ENCODE measurements around the gene FAM168B. TPM values are rescaled to one million over a fixed set of nuclear protein-coding genes. Genes with fewer than 3 reads are reported as not detected.

The FAM168B gene
- total RNA-seq, 1 experiment from 2014 or later, result 81.4 TPM

- Histone ChIP-seq H2BK5ac (ENCODE audit: insufficient read length, low read length) (no peak overlapping the region), H2AFZ (ENCODE audit: low read length) (no peak overlapping the region), H2BK12ac (ENCODE audit: insufficient read length, low read depth, low read length) (no peak overlapping the region), H3K56ac (ENCODE audit: insufficient read length, low read depth, low read length) (no peak overlapping the region), H3T11ph (ENCODE audit: low read length) (no peak overlapping the region), H3K79me1 (ENCODE audit: insufficient read depth, low read depth, low read length, poor library complexity, severe bottlenecking) (no peaks in the 10 kb centered on the region), H4K20me1 (ENCODE audit: control insufficient read depth, insufficient read depth, insufficient read length) (no peaks in the 10 kb centered on the region), H3K4me2 (ENCODE audit: insufficient read depth, insufficient read length, low read length) (no peak overlapping the region), H3K79me2 (ENCODE audit: insufficient read depth, low read length) (no peaks in the 10 kb centered on the region), H3K18ac (ENCODE audit: insufficient read length, low read depth, low read length) (no peak overlapping the region), H4K91ac (ENCODE audit: insufficient read length, low read depth, low read length) (no peak overlapping the region), H3K9me3 (ENCODE audit: control insufficient read depth, low read depth, low read length) (no peaks in the 10 kb centered on the region), H3K27ac (ENCODE audit: insufficient read length, low read depth, low read length) (no peak overlapping the region), H2AK5ac (ENCODE audit: insufficient read length, low read length) (no peak overlapping the region), H3K23ac (ENCODE audit: insufficient read length, low read depth, low read length) (no peak overlapping the region), H4K5ac (ENCODE audit: insufficient read length, low read depth, low read length) (no peak overlapping the region), H3K23me2 (ENCODE audit: insufficient read length, low read depth, low read length, poor library complexity, severe bottlenecking) (no peaks in the 10 kb centered on the region), H3K9ac (ENCODE audit: extremely low read depth, insufficient read length, low read length) (no peak overlapping the region), H3K4ac (ENCODE audit: low read depth, low read length) (no peak overlapping the region), H4K8ac (replicated peaks; ENCODE audit: insufficient read length, low read depth, low read length) (no peak overlapping the region), H3K27me3 (ENCODE audit: insufficient read depth, low read length) (no peaks in the 10 kb centered on the region), H3K14ac (ENCODE audit: insufficient read depth, low read length) (no peak overlapping the region), H2BK120ac (ENCODE audit: low read depth, low read length, poor library complexity, severe bottlenecking) (no peak overlapping the region), H2BK20ac (ENCODE audit: low read depth, low read length, poor library complexity, severe bottlenecking) (no peak overlapping the region), H3K4me1 (ENCODE audit: insufficient read depth, low read length) (no peaks in the 10 kb centered on the region), H2BK15ac (ENCODE audit: low read depth, low read length) (no peak overlapping the region)
- Mint-ChIP-seq H3K4me3 (no peak overlapping the region), H3K27me3 (ENCODE audit: low read depth) (peaks cover 8% of the 10 kb centered on the region), H3K27ac (no peak overlapping the region), H3K9me3 (peaks cover 0 to 3% of the 10 kb centered on the region in 2 experiments; a peak in 2 of 5 replicates), H3K36me3 (ENCODE audit: insufficient read depth in 1 of 3, low read depth in 3 of 3) (peaks cover 0 to 2% (median 0%) of the 10 kb centered on the region in 3 experiments; a peak in 1 of 7 replicates), H3K4me1 (no peaks in the 10 kb centered on the region)
- TF ChIP-seq, protein P1, sequence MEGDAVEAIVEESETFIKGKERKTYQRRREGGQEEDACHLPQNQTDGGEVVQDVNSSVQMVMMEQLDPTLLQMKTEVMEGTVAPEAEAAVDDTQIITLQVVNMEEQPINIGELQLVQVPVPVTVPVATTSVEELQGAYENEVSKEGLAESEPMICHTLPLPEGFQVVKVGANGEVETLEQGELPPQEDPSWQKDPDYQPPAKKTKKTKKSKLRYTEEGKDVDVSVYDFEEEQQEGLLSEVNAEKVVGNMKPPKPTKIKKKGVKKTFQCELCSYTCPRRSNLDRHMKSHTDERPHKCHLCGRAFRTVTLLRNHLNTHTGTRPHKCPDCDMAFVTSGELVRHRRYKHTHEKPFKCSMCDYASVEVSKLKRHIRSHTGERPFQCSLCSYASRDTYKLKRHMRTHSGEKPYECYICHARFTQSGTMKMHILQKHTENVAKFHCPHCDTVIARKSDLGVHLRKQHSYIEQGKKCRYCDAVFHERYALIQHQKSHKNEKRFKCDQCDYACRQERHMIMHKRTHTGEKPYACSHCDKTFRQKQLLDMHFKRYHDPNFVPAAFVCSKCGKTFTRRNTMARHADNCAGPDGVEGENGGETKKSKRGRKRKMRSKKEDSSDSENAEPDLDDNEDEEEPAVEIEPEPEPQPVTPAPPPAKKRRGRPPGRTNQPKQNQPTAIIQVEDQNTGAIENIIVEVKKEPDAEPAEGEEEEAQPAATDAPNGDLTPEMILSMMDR (conservative IDR thresholded peaks at IDR 0.05), result no peak
- no peak for DNase-seq
- WGBS (ENCODE audit: extremely low coverage, insufficient read length, low lambda C conversion rate), result no CpG with 5 or more reads among the region's 5 CpGs
Observed at GRCh38 chr2:131026919-131027318, 66.3 kb downstream of the FAM168B start.

Measured in H9 (cell line).